Fibroblast of lung (primary cell): Measurements from ENCODE around the gene ERICH6B. TPM values are rescaled to one million over a fixed set of nuclear protein-coding genes. Genes with fewer than 3 reads are reported as not detected.

Source experiments
- DNase-seq, 2 donors: peaks; one replicate each; pipeline versions ENCODE4 v3.0.0 to v3.0.0-alpha.2; 2010; ENCODE audit warnings: low read depth in 2 of 2
- H2AFZ ChIP-seq: 2 replicates; pipeline ENCODE4 v1.5.1; 2012; ENCODE audit warnings: low read length, control low read depth, inconsistent platforms
- H3K27ac ChIP-seq: 2 replicates; pipeline ENCODE4 v1.5.1; 2011; ENCODE audit warnings: low read length, control low read depth; ENCODE audit not compliant: insufficient read depth
- H3K27me3 ChIP-seq: 2 replicates; pipeline ENCODE4 v1.5.1; 2011; ENCODE audit warnings: mild to moderate bottlenecking, low read length; ENCODE audit not compliant: control insufficient read depth, insufficient read depth
- H3K36me3 ChIP-seq: 2 replicates; pipeline ENCODE4 v1.5.1; 2011; ENCODE audit warnings: low read length; ENCODE audit not compliant: control insufficient read depth, insufficient read depth
- H3K4me1 ChIP-seq: 2 replicates; pipeline ENCODE4 v1.5.1; 2011; ENCODE audit warnings: low read length; ENCODE audit not compliant: control insufficient read depth, insufficient read depth; ENCODE audit errors: extremely low read depth
- H3K4me2 ChIP-seq: 2 replicates; pipeline ENCODE4 v1.5.1; 2011; ENCODE audit warnings: low read length, control low read depth; ENCODE audit not compliant: insufficient read depth; ENCODE audit errors: extremely low read depth
- H3K4me3 ChIP-seq, 4 experiments: fragments of 200-600 bp in 1 of 4; sonication (generic) in 1 of 4; replicated peaks in 1 of 4; 2 replicates each; pipeline ENCODE4 v1.5.1; 2011 to 2016; ENCODE audit warnings: low read length in 4 of 4, low read depth in 3 of 4, mild to moderate bottlenecking in 3 of 4, control low read depth in 2 of 4, inconsistent platforms in 1 of 4, mixed read lengths in 1 of 4; ENCODE audit not compliant: insufficient read depth in 1 of 4; ENCODE audit errors: control extremely low read depth in 1 of 4
- H3K79me2 ChIP-seq: 2 replicates; pipeline ENCODE4 v1.5.1; 2012; ENCODE audit warnings: mild to moderate bottlenecking, low read length, inconsistent platforms; ENCODE audit not compliant: control insufficient read depth, insufficient read depth
- H3K9ac ChIP-seq: 2 replicates; pipeline ENCODE4 v1.5.1; 2011; ENCODE audit warnings: mild to moderate bottlenecking, low read length, control low read depth; ENCODE audit not compliant: insufficient read depth
- H3K9me3 ChIP-seq: 2 replicates; pipeline ENCODE4 v1.5.1; 2012; ENCODE audit warnings: low read depth, low read length; ENCODE audit not compliant: control insufficient read depth, insufficient read depth
- H4K20me1 ChIP-seq: 2 replicates; pipeline ENCODE4 v1.5.1; 2011; ENCODE audit warnings: low read length; ENCODE audit not compliant: control insufficient read depth, insufficient read depth; ENCODE audit errors: extremely low read depth
- EZH2 ChIP-seq: IDR thresholded peaks from 2 replicates; pipeline ENCODE4 v1.5.1; 2012; ENCODE audit warnings: low read length, control low read depth, mild to moderate bottlenecking; ENCODE audit errors: missing control alignments
- polyA plus RNA-seq, 2 donors: library from polyadenylated mRNA; depleted of rRNA in 1 of 2; stranded (reverse) in 1 of 2; unstranded in 1 of 2; fragments of >200 nt; gene quantifications; 2 replicates each; pipeline ENCODE4 v1.2.1, GENCODE V29; 2011 to 2012; ENCODE audit warnings: missing spikeins in 1 of 2
- total RNA-seq: library from RNA; depleted of rRNA; stranded (reverse); fragments of >200 nt; gene quantifications from 2 replicates; pipeline ENCODE4 v1.2.1, GENCODE V29; 2014
- TF ChIP-seq, protein P1 (sequence below), 2 donors: IDR thresholded peaks in 1 of 2; conservative IDR thresholded peaks in 1 of 2; 1 replicate in 1 of 2; 2 replicates in 1 of 2; pipeline ENCODE4 v1.5.1; 2011 to 2012; ENCODE audit warnings: low read length in 2 of 2, control low read depth in 1 of 2, inconsistent platforms in 1 of 2, low read depth in 1 of 2, mild to moderate bottlenecking in 1 of 2

Gene ERICH6B
- total and polyA plus RNA-seq, 2 donors (not counting 1 experiment from before 2014, with no cell fraction given), result not detected

DNA sequence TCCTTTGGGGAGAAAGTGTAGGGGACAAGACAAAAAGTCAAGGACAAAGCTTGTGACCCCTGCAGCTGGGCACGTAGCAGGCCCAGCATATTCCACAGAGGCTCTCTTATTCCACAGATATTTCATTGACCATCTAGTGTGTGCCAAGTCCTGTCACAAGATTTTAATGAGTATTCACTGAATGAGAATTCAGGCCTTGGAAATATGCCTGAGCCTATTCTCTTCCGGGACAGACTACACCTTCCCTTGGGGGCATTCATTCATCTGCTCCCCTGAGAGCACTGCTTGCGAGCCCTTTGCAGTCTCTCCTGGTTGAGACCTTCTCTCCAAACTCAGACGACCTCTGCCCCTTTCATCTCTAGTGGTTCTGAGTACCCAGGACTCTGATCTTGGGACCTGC, 25.5 kb downstream of the ERICH6B start:
- H4K20me1 ChIP-seq, result no peaks in the 10 kb centered on the region

DNA sequence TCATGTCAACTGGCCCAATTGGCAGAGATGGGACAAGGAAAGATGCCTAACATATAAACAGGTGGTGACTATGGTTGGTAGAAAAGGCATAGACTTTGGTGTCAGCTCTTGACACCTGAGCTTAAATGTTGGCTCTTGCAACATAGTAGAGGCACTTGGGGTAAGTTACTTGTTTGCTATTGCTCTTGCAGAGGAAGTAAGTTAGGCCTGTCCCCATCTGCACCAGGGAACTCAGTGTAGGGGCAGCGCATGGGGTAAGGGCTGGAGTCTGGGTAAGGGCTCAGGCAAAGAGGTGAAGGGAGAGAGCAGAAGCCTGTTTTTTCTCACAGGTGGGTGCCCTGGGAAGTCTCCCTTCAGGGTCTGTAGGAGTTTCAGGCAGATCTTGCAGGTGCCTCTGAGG, 27.6 kb downstream of the ERICH6B start:
- Histone ChIP-seq H3K4me3 (no peak overlapping the region), H3K79me2 (no peaks in the 10 kb centered on the region), H3K27me3 (no peaks in the 10 kb centered on the region), H2AFZ (no peak overlapping the region), H3K9me3 (no peaks in the 10 kb centered on the region), H4K20me1 (no peaks in the 10 kb centered on the region), H3K9ac (no peak overlapping the region), H3K4me2 (no peak overlapping the region), H3K27ac (no peak overlapping the region), H3K4me1 (no peaks in the 10 kb centered on the region), H3K36me3 (no peaks in the 10 kb centered on the region)
- no peak for TF ChIP-seq EZH2
- TF ChIP-seq, protein P1, sequence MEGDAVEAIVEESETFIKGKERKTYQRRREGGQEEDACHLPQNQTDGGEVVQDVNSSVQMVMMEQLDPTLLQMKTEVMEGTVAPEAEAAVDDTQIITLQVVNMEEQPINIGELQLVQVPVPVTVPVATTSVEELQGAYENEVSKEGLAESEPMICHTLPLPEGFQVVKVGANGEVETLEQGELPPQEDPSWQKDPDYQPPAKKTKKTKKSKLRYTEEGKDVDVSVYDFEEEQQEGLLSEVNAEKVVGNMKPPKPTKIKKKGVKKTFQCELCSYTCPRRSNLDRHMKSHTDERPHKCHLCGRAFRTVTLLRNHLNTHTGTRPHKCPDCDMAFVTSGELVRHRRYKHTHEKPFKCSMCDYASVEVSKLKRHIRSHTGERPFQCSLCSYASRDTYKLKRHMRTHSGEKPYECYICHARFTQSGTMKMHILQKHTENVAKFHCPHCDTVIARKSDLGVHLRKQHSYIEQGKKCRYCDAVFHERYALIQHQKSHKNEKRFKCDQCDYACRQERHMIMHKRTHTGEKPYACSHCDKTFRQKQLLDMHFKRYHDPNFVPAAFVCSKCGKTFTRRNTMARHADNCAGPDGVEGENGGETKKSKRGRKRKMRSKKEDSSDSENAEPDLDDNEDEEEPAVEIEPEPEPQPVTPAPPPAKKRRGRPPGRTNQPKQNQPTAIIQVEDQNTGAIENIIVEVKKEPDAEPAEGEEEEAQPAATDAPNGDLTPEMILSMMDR (conservative IDR thresholded peaks at IDR 0.05 in 1 of 2, IDR thresholded peaks at IDR 0.05 in 1 of 2; ENCODE audit: low read depth in 1 of 2, low read length in 2 of 2), result no peak
- no peak for DNase-seq

More for the DNA sequence above, 25.5 kb downstream of the ERICH6B start:
- no peak overlapping the region for H3K9ac ChIP-seq
- no peak overlapping the region for H2AFZ ChIP-seq
- no peak overlapping the region for H3K4me3 ChIP-seq
- TF ChIP-seq EZH2, result no peak
- TF ChIP-seq, protein P1 (conservative IDR thresholded peaks at IDR 0.05 in 1 of 2, IDR thresholded peaks at IDR 0.05 in 1 of 2; ENCODE audit: low read depth in 1 of 2, low read length in 2 of 2), result no peak
- H3K9me3 ChIP-seq, result no peaks in the 10 kb centered on the region
- H3K4me2 ChIP-seq, result no peak overlapping the region
- DNase-seq, result no peak
- H3K4me1 ChIP-seq, result no peaks in the 10 kb centered on the region
- H3K27ac ChIP-seq, result no peak overlapping the region
- H3K79me2 ChIP-seq, result no peaks in the 10 kb centered on the region
- H3K27me3 ChIP-seq, result no peaks in the 10 kb centered on the region
- H3K36me3 ChIP-seq, result no peaks in the 10 kb centered on the region

DNA sequence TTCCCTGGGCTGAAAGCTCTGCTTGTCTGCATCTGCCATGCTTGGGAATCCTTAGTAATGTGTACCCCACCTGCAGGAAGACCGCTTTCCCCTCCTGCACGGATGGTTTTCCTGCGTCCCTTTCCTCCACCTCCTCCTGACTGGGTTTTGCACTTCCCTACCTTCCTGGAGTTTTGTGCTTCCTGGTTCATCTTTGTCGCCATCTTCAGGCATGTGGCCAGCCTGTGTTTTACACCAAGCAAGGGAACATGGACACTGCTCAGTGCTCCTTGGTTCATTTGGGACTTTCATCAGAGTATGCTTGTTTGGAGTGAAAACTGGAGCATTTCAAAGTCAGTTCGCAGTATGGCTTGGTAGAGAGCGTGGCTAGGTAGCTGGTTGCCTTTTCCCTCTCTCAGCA, 30.7 kb downstream of the ERICH6B start:
- H3K4me3 ChIP-seq, result no peak overlapping the region
- H3K79me2 ChIP-seq, result no peaks in the 10 kb centered on the region
- no peaks in the 10 kb centered on the region for H3K9me3 ChIP-seq
- no peaks in the 10 kb centered on the region for H3K4me1 ChIP-seq
- no peak overlapping the region for H2AFZ ChIP-seq
- H4K20me1 ChIP-seq, result no peaks in the 10 kb centered on the region
- H3K9ac ChIP-seq, result no peak overlapping the region
- H3K4me2 ChIP-seq, result no peak overlapping the region
- no peaks in the 10 kb centered on the region for H3K36me3 ChIP-seq
- TF ChIP-seq, protein P1 (conservative IDR thresholded peaks at IDR 0.05 in 1 of 2, IDR thresholded peaks at IDR 0.05 in 1 of 2; ENCODE audit: low read depth in 1 of 2, low read length in 2 of 2), result no peak
- TF ChIP-seq EZH2, result no peak
- DNase-seq, result no peak
- no peak overlapping the region for H3K27ac ChIP-seq
- H3K27me3 ChIP-seq, result no peaks in the 10 kb centered on the region
